Left lung (tissue), 10 donors: ENCODE measurements around the gene ZBTB7B. TPM values are rescaled to one million over a fixed set of nuclear protein-coding genes. Genes with fewer than 3 reads are reported as not detected.

Experiments
- ATAC-seq: fragments of 200-7000 bp; cut with Tn5 transposase; one replicate; pipeline ENCODE4 v1.9.1; 2020; ENCODE audit warnings: moderate library complexity
- DNase-seq, 4 donors: peaks; one replicate each; pipeline ENCODE4 v3.0.0-alpha.2; 2013 to 2020
- H3K27ac ChIP-seq, 2 donors: fragments of 200-600 bp; sonication (generic) in 1 of 2; one replicate each; pipeline versions ENCODE4 v1.5.0 to v1.8.0; 2020 to 2021
- H3K27me3 ChIP-seq, 2 donors: fragments of 200-600 bp; sonication (generic) in 1 of 2; one replicate each; pipeline versions ENCODE4 v1.5.0 to v1.8.0; 2020 to 2021
- H3K36me3 ChIP-seq, 2 donors: fragments of 200-600 bp; sonication (generic) in 1 of 2; one replicate each; pipeline versions ENCODE4 v1.5.0 to v1.8.0; 2020 to 2021
- H3K4me1 ChIP-seq, 2 donors: fragments of 200-600 bp; one replicate each; pipeline ENCODE4 v1.8.0; 2021
- H3K4me3 ChIP-seq, 2 donors: fragments of 200-600 bp; sonication (generic) in 1 of 2; one replicate each; pipeline versions ENCODE4 v1.5.0 to v1.8.0; 2020 to 2021; ENCODE audit warnings: mild to moderate bottlenecking in 1 of 2
- H3K9me3 ChIP-seq, 2 donors: fragments of 200-600 bp; sonication (generic) in 1 of 2; one replicate each; pipeline versions ENCODE4 v1.5.0 to v1.8.0; 2020 to 2021
- intact Hi-C, 2 donors: fragments of 100-400 bp; cut with DNase I; formaldehyde crosslinking; loops; one replicate each; pipeline versions ENCODE4 v1.11.2 to v1.14.2; 2022
- polyA plus RNA-seq, 6 donors: library from polyadenylated mRNA; unstranded; fragments of 120-200 nt; gene quantifications; one replicate each; pipeline ENCODE4 v1.2.1, GENCODE V29; 2013; ENCODE audit not compliant: insufficient read length in 6 of 6
- total RNA-seq, 2 donors: library from RNA; stranded (reverse); fragmentation: NEBNext Ultra II Directional; extraction: Animal tissue kit (Norgen Biotek cat#: 25700); gene quantifications; one replicate each; pipeline ENCODE4 v1.2.1, GENCODE V29; 2021
- TF ChIP-seq, protein P1 (sequence below), 2 donors: fragments of 200-600 bp; sonication (generic) in 1 of 2; IDR thresholded peaks; one replicate each; pipeline versions ENCODE4 v1.5.0 to v1.8.0; 2021; ENCODE audit warnings: antibody characterized with exemption in 2 of 2
- donor health status: DM: no; HTN: yes; CAD: no.
- donor health status: DM: no; HTN: no; CAD: no.

The ZBTB7B gene
- total and polyA plus RNA-seq, 8 donors, result 14.4 to 104 (median 19.0) TPM

DNA sequence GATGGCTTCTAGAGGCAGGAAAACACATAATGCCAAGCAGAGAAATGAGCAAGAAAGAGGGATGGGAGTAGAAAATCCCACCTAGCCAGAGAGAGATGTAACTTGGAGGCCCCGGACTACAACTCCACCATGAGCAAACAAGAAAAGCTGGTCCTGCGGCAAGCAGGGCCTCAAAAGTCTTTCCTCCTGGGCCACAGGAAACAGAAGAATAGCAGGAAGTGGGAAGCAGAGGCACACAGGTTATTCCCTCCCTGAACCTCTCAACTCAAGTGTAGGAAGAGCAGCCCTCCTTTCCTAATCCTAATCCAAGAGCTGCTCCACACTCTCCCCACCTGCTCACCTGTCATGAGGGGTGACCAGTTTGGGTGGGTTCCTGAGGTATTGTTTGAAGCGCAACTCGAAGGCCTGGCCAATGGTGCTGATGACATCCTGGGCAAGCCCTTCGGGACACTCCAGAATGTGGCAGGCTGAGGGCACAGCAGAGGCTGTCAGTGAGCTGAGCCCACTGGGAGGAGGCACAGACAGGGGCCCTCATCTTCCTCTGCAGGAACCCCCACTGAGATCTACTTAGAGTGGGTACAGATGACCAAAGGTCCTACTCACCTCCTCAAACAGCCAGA is 35.2 kb upstream of the ZBTB7B start:
- DNase-seq (no peak), ATAC-seq (no peak)
- Histone ChIP-seq H3K9me3 (no peaks in the 10 kb centered on the region), H3K27ac (peak overlapping the region in 1 of 2 donors; percentile 55), H3K36me3 (peaks cover 0 to 67% of the 10 kb centered on the region in 2 donors), H3K4me1 (peaks cover 40 to 73% of the 10 kb centered on the region in 2 donors), H3K4me3 (no peak overlapping the region), H3K27me3 (no peaks in the 10 kb centered on the region)
- intact Hi-C loops, result no loop called here
- TF ChIP-seq, protein P1, sequence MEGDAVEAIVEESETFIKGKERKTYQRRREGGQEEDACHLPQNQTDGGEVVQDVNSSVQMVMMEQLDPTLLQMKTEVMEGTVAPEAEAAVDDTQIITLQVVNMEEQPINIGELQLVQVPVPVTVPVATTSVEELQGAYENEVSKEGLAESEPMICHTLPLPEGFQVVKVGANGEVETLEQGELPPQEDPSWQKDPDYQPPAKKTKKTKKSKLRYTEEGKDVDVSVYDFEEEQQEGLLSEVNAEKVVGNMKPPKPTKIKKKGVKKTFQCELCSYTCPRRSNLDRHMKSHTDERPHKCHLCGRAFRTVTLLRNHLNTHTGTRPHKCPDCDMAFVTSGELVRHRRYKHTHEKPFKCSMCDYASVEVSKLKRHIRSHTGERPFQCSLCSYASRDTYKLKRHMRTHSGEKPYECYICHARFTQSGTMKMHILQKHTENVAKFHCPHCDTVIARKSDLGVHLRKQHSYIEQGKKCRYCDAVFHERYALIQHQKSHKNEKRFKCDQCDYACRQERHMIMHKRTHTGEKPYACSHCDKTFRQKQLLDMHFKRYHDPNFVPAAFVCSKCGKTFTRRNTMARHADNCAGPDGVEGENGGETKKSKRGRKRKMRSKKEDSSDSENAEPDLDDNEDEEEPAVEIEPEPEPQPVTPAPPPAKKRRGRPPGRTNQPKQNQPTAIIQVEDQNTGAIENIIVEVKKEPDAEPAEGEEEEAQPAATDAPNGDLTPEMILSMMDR (IDR thresholded peaks at IDR 0.05), result no peak

- ATAC-seq, result no peak
- Histone ChIP-seq H3K4me3 (peak overlapping the region in 1 of 2 donors; percentile 68), H3K4me1 (peaks cover 41 to 73% of the 10 kb centered on the region in 2 donors), H3K9me3 (no peaks in the 10 kb centered on the region), H3K36me3 (peaks cover 0 to 56% of the 10 kb centered on the region in 2 donors), H3K27me3 (no peaks in the 10 kb centered on the region), H3K27ac (peak overlapping the region in 1 of 2 donors; percentile 55)
- DNase-seq, result no peak
- TF ChIP-seq, protein P1 (IDR thresholded peaks at IDR 0.05), result no peak
- intact Hi-C loops, result no loop called here
Observed at GRCh38 chr1:154968731-154969130, 33.9 kb upstream of the ZBTB7B start.

DNA sequence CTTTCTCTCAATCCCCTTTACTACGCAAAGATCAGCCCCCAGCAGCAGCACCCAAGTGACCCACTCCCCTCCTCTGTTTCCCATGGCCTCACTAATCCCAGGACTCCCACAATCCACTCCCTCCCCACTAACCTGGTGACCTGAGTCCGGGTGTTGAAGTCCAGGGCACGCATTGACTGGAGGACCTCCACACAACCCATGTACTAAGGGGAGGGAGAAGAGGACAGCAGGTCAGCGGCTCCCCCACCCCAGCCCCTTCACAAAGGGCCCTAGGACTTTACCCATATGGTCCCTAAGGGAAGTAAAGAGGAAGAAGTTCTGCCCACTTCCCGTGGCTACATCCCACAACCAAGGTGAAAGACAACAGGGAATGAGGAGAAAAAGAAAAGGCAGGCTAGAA is 33.4 kb upstream of the ZBTB7B start:
- Histone ChIP-seq H3K27me3 (no peaks in the 10 kb centered on the region), H3K27ac (peak overlapping the region in 1 of 2 donors; percentile 55), H3K9me3 (no peaks in the 10 kb centered on the region), H3K36me3 (peaks cover 0 to 50% of the 10 kb centered on the region in 2 donors), H3K4me1 (peaks cover 41 to 72% of the 10 kb centered on the region in 2 donors), H3K4me3 (peak overlapping the region; percentile 13 to 68)
- DNase-seq, result no peak
- TF ChIP-seq, protein P1 (IDR thresholded peaks at IDR 0.05), result no peak
- ATAC-seq, result no peak
- intact Hi-C loops, result no loop called here

- TF ChIP-seq, protein P1 (IDR thresholded peaks at IDR 0.05), result no peak
- DNase-seq (peak in 1 of 4 donors; percentile 80), ATAC-seq (no peak)
- peaks cover 41 to 72% of the 10 kb centered on the region in 2 donors for H3K4me1 ChIP-seq
- intact Hi-C loops, result no loop called here
- peak overlapping the region; percentile 98 to 99 for H3K27ac ChIP-seq
- H3K9me3 ChIP-seq, result no peaks in the 10 kb centered on the region
- H3K36me3 ChIP-seq, result peaks cover 0 to 43% of the 10 kb centered on the region in 2 donors
- H3K4me3 ChIP-seq, result peak overlapping the region; percentile 43 to 68
- H3K27me3 ChIP-seq, result no peaks in the 10 kb centered on the region
Observed at GRCh38 chr1:154969860-154970452, 32.6 kb upstream of the ZBTB7B start.

DNA sequence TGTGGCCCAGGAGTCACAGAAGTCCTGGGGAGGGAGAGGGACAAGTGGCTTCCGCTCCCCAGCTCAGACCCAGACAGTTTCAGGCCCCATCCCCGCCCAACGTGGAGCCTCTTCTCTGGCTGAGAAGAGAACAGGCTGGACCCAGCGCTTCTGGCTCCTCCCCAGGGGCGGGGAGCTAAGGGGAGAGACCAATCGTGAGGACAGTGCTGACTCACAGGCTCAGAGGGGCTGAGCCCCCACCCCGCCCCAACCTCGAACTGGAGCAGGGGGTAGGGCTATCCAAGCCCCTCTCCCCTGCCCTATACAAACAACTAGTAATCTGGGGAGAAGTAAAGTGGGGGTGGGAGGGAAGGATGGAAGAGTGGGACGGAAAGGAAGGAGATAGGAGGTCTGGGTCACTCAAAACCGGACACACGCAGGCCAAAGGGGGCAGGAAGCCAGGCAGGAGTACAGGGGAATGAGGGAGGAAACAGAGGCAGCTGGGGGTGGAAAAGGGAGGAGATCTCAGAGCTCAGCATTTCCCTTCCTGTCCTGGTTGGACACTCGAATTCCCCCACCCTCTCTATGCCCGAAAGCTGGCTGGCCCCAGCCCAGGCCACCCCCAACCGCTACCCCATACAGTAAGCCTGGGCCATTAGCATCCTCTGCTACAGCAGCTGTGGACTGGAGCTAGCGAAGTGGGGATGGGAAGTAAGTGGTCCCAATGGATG is 31.8 kb upstream of the ZBTB7B start, which contains the start of gene SHC1:
Gene SHC1 (minus strand): TSS at position 117 of the 710 bp plus-strand sequence. CDS start 221 bp downstream, outside the sequence.
- Histone ChIP-seq H3K4me3 (peak within 1 kb of the TSS; percentile 43 to 68), H3K9me3 (no peaks in the 10 kb centered on the region), H3K27ac (peak within 1 kb of the TSS; percentile 98 to 99), H3K36me3 (peaks cover 0 to 35% of the 10 kb centered on the region in 2 donors), H3K4me1 (peaks cover 41 to 73% of the 10 kb centered on the region in 2 donors), H3K27me3 (no peaks in the 10 kb centered on the region)
- intact Hi-C loops, result no loop called here
- DNase-seq (peak; percentile 89 to 95 (median 94)), ATAC-seq (peak; percentile 44)
- TF ChIP-seq, protein P1 (IDR thresholded peaks at IDR 0.05), result no peak
